GM18505 (cell line): ENCODE results near the gene YBX2.

Source experiments
- ATAC-seq: cut with Tn5 transposase; IDR thresholded peaks from one replicate; pipeline ENCODE4 v1.9.1; 2021; ENCODE audit not compliant: unreplicated experiment
- POLR2A ChIP-seq: IDR thresholded peaks from 4 replicates; pipeline ENCODE4 v1.6.1; 2011; ENCODE audit warnings: borderline replicate concordance; ENCODE audit not compliant: insufficient read depth, insufficient read length; ENCODE audit errors: extremely low read depth

The YBX2 gene

DNA sequence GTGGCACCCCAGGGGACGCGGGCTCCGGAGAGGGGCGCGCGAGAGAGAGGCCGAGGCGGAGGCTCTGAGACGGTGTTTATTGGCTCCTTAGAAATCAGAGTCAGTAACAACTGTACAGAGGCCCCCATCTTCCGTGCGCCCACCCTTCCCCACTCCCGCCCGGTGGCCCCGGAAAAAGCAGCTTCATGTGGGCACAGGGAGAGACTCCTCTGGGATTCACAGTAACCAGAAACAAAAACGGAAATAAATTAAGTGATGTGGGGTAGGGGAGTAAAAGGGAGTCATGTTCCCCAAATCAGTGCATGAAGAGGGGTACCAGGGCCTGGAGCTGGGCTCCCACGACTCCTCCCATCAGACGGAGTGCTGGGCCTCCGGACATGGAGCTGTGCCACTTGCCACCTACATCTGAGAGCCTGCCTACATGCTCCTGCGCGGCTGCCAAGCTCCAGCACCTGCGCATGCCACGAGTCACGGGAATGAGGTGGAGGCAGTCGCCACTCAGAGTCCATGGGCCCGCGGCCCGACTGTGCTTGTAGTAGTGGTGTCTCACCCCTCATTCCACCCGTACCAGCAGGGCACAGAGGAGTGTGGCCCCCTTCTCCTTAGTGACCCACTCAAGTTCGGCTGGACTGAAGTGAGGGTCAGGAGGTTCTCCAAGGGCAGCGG, 21.3 kb upstream of the YBX2 start:
- no peak for TF ChIP-seq POLR2A
- ATAC-seq, result no peak

- ATAC-seq, result peak; percentile 67
- TF ChIP-seq POLR2A, result peak; percentile 84
These were observed 20.5 kb upstream of the YBX2 start, which contains the start of gene GPS2 for GRCh38 chr17:7314719-7315569. Gene GPS2 (minus strand): TSS chr17:7315360. CDS start chr17:7315052, 308 bp downstream.

GRCh38 chr17:7313890-7314718, 19.7 kb upstream of the YBX2 start:
- no peak for ATAC-seq
- TF ChIP-seq POLR2A, result peak; percentile 43

DNA sequence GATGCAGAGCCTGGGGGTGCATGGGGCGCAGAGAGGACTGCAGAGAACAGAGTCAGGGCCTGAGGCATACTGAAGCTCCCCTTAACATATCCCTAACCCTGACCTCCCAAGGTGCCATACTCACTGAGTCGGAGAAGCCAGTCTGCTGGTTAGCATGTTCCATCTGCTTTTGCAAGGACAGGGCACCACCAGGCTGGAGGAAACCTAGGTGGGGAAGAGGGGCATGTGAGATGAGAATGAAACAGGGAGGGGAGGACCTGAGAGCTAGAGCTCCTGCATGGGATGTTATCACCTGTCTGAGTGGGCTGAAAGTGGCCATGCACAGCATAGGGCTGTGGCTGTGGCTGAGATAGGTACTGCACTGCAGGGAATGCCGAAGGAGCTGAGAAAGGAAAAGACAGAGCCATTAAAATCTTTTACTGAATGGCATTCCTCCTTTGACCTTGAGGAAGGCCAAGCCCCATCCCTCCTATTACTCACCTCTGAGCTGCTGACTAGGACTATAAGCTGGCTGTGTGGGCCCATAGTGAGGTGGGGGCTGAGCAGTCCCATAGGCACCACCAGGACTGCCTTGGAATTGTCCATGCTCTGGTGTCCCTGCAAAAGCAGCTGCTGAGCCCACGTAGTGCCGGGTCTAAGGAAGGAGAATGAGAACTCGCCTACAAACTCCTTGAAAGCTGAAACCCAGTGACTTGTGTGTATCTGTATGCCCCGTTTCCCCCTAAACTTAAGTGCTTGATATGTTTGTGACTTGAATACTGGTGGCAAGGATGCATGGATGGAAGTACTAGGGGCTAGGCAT, 18.9 kb upstream of the YBX2 start:
- no peak for ATAC-seq
- TF ChIP-seq POLR2A, result no peak

DNA sequence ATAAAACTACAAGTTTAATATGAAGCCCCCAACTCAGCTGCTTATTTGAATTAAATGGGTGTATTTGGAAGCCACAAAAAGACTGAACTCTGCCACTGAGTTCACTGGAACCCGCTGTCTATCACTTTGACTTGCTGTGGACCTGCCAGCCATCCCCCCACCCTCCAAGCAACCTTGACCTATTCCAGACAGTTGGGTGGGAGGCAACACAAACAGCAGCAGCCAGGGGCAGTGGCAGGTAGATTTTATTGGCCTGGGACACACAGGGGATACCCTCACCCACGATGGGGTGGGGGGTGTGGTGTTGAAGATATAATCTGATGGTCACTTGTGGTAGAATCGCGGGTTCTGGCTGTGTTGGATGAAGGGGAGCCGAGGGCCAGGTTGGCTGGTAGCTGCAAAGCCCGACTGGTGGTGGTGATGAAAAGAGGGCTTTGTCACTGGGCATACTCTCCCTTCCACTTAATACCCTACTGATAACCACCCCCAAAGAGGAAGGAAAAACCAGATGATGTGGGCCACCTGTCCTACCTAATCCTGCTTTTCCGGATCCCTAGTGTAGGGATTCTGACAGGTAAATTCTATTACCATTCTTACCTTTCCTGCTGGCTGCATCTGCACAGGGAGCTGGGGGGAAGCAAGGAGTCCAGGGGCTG, 18.1 kb upstream of the YBX2 start:
- peak; percentile 38 for TF ChIP-seq POLR2A
- ATAC-seq, result no peak

DNA sequence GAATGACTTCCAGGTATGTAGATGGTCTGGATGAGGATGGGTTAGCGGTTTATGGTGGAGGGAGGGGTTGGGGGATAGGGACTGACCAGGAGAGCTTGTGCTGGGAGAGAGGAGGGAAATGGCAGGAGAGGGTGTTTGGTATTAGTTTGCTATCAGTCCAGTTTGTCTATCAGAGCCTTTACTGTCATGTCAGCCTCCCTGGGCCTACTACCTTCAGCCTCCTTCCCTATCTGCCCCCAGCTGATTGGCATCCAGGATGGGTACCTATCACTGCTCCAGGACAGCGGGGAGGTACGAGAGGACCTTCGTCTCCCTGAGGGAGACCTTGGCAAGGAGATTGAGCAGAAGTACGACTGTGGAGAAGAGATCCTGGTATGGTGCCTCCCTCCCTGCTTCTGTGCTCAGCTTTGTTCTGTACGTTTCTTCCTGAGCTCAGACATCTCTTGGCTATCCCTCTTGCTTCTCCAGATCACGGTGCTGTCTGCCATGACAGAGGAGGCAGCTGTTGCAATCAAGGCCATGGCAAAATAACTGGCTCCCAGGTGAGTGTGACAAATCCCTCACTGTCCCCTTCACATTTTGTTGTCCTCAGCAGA, 16.8 kb upstream of the YBX2 start:
- no peak for ATAC-seq
- peak; percentile 29 for TF ChIP-seq POLR2A

GRCh38 chr17:7309628-7310027, 15.2 kb upstream of the YBX2 start:
- ATAC-seq, result no peak

GRCh38 chr17:7308625-7309433, 14.4 kb upstream of the YBX2 start:
- TF ChIP-seq POLR2A, result peak; percentile 57
- ATAC-seq, result peak; percentile 17

More at GRCh38 chr17:7309628-7310027, 15.2 kb upstream of the YBX2 start:
- no peak for TF ChIP-seq POLR2A

DNA sequence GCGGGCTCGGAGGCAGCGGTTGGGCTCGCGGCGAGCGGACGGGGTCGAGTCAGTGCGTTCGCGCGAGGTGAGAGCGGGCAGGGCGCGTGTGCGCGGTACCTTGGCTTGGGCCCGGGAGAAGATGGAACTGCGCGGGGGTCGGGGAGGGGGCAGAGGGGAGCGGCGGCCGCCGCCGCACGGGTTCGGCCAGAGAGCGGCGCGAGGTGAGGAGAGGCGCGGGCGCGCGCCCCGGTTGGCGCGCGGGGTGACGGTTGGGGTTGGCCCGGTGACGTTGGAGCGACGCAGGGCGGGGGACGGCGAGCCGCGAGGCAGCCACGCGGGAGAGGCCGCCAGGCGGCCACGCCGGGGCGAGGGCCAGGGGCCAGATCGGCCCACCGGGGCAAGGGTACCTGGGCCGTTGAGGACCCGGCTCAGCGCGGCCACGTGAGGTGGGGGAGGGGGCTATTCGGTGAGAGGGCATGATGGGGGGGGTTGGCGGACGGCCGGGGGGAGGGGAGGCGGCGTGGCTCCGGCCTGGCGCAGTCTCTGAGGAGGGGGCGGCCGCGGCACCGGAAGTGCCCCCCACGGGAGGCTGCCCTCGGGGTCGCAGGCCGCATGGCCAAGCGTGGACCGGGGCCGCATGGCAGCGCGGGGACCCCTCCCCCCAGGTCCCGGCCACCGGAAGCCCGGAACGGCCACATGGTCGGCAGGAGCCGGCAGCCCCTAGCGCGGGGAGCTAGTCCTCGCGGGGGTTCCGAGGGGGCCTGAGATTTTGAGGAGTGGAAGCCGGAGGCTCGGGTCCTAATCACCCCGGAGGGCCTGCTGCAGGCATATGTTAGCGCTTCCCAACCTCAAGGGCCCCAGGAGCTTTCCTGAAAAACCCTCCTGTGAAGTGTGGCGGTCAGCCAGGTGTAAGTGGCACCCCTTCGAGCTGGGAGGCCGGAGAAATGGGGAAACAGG, 13.5 kb upstream of the YBX2 start:
- TF ChIP-seq POLR2A, result no peak
- ATAC-seq, result peak; percentile 9
